Tibial nerve (tissue), 3 donors: ENCODE data around the gene TSHZ1.

Experiments
- POLR2A ChIP-seq, 2 donors: fragments of 450-650 bp; IDR thresholded peaks; one replicate each; pipeline ENCODE4 v1.6.1; 2017; ENCODE audit warnings: antibody characterized with exemption in 2 of 2, mild to moderate bottlenecking in 2 of 2, moderate library complexity in 2 of 2
- TF ChIP-seq, protein P1 (sequence below), 5 experiments: fragments of 200-600 bp in 3 of 5; fragments of 450-650 bp in 2 of 5; sonication (generic) in 3 of 5; IDR thresholded peaks; one replicate each; pipeline ENCODE4 v1.5.1; 2016 to 2019; ENCODE audit warnings: antibody characterized with exemption in 5 of 5, mild to moderate bottlenecking in 3 of 5, moderate library complexity in 2 of 5

DNA sequence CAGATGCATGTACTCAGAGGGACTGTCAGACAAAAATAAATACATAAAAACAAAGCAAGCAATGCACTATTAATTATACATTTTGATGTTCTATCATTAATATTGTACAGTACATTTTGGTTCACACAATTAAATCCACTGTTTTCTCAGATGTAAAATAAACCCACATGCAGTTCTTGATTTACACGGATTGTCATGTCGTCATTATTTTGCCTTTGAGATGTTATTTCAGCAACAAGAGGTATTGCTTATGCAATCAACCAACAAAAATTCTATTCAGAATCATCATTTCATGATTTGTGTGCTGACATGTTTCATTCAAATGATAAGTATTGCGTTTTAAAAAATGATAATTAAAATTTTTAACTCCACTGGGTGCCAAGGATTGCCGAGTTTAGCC is 79.2 kb downstream of the TSHZ1 start:
- no peak for TF ChIP-seq POLR2A (IDR thresholded peaks at IDR 0.05)
- TF ChIP-seq, protein P1, sequence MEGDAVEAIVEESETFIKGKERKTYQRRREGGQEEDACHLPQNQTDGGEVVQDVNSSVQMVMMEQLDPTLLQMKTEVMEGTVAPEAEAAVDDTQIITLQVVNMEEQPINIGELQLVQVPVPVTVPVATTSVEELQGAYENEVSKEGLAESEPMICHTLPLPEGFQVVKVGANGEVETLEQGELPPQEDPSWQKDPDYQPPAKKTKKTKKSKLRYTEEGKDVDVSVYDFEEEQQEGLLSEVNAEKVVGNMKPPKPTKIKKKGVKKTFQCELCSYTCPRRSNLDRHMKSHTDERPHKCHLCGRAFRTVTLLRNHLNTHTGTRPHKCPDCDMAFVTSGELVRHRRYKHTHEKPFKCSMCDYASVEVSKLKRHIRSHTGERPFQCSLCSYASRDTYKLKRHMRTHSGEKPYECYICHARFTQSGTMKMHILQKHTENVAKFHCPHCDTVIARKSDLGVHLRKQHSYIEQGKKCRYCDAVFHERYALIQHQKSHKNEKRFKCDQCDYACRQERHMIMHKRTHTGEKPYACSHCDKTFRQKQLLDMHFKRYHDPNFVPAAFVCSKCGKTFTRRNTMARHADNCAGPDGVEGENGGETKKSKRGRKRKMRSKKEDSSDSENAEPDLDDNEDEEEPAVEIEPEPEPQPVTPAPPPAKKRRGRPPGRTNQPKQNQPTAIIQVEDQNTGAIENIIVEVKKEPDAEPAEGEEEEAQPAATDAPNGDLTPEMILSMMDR (IDR thresholded peaks at IDR 0.05) = no peak
